HG02798 (cell line): ENCODE measurements around the gene HPS1.

Source experiments
- ATAC-seq: cut with Tn5 transposase; IDR thresholded peaks from one replicate; pipeline ENCODE4 v1.9.1; 2021; ENCODE audit warnings: mild to moderate bottlenecking; ENCODE audit not compliant: unreplicated experiment, poor library complexity

Gene HPS1

GRCh38 chr10:98373260-98374040 is 73.3 kb downstream of the HPS1 start:
- no peak for ATAC-seq

- no peak for ATAC-seq
These were observed 75.6 kb downstream of the HPS1 start for GRCh38 chr10:98370831-98371820.

- no peak for ATAC-seq
These were observed 76.9 kb downstream of the HPS1 start for GRCh38 chr10:98369801-98370200.

GRCh38 chr10:98368644-98369043 is 78.1 kb downstream of the HPS1 start:
- ATAC-seq, result no peak

- ATAC-seq, result no peak
These were observed 78.9 kb downstream of the HPS1 start for GRCh38 chr10:98367604-98368451.
